Measurements from ENCODE around the gene STAG1. TPM values are rescaled to one million over a fixed set of nuclear protein-coding genes. Genes with fewer than 3 reads are reported as not detected.

The STAG1 gene
- polyA plus RNA-seq, 1 of the 3 experiments (the other 2 are of a cell fraction): 5.5 TPM

DNA sequence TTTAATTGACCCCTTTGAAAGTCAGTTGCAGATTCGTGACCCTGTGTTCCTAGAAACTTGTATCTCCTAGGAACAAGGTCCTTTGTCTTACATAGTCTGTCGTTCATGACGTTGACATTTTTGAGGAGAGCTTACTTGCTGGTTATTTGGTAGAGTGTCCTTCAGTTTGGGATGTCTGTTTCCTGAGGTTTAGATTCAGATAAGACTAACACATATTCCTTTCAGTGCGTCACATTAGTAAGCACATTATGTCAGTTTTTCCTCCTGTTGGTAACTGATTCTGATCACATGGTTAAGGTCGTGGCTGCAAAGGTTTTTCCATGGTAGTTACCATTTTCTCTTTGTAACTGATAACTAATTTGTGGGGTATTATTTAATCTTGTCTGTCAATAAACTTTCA lies 421.3 kb downstream of the STAG1 start:
- Histone ChIP-seq H3K79me2 (ENCODE audit: insufficient read depth) (no peaks in the 10 kb centered on the region), H3K9ac (no peak overlapping the region), H3K4me3 (ENCODE audit: low read depth in 2 of 2, low read length in 1 of 2) (no peak overlapping the region), H3K4me2 (no peak overlapping the region), H3K9me3 (no peaks in the 10 kb centered on the region), H4K20me1 (ENCODE audit: insufficient read depth) (no peaks in the 10 kb centered on the region), H3K27ac (ENCODE audit: low read depth in 2 of 2, low read length in 1 of 2) (no peak overlapping the region), H2AFZ (ENCODE audit: low read depth) (no peak overlapping the region), H3K27me3 (ENCODE audit: insufficient read depth) (no peaks in the 10 kb centered on the region), H3F3A (replicated peaks; ENCODE audit: insufficient read depth) (peaks cover 12% of the 10 kb centered on the region), H3K4me1 (ENCODE audit: control insufficient read depth in 1 of 2, insufficient read depth in 2 of 2, low read depth in 1 of 2, low read length in 1 of 2) (peaks cover 0 to 6% of the 10 kb centered on the region in 2 experiments; a peak in 2 of 4 replicates), H3K36me3 (replicated peaks in 1 of 2; ENCODE audit: control insufficient read depth in 1 of 2, insufficient read depth in 2 of 2, low read length in 1 of 2) (peaks cover 29 to 50% of the 10 kb centered on the region in 2 experiments), H3K9me2 (no peaks in the 10 kb centered on the region)
- TF ChIP-seq REST (IDR thresholded peaks at IDR 0.05; ENCODE audit: low read depth, low read length) (no peak), RFX5 (IDR thresholded peaks at IDR 0.05; ENCODE audit: low read length) (no peak), POLR2AphosphoS5 (IDR thresholded peaks at IDR 0.05; ENCODE audit: low read depth, low read length) (no peak), USF1 (IDR thresholded peaks at IDR 0.05; ENCODE audit: borderline replicate concordance, low read depth) (no peak), RXRA (IDR thresholded peaks at IDR 0.05; ENCODE audit: borderline replicate concordance, low read depth) (no peak), ELF1 (IDR thresholded peaks at IDR 0.05) (no peak), CHD2 (IDR thresholded peaks at IDR 0.05; ENCODE audit: low read length, partially characterized antibody) (no peak), GATA2 (CRISPR knock-in tag; IDR thresholded peaks at IDR 0.05) (no peak), SIN3A (IDR thresholded peaks at IDR 0.05; ENCODE audit: borderline replicate concordance, low read depth, low read length) (no peak), FOSL2 (IDR thresholded peaks at IDR 0.05; ENCODE audit: borderline replicate concordance, low read depth) (no peak)
- TF ChIP-seq, protein P1, sequence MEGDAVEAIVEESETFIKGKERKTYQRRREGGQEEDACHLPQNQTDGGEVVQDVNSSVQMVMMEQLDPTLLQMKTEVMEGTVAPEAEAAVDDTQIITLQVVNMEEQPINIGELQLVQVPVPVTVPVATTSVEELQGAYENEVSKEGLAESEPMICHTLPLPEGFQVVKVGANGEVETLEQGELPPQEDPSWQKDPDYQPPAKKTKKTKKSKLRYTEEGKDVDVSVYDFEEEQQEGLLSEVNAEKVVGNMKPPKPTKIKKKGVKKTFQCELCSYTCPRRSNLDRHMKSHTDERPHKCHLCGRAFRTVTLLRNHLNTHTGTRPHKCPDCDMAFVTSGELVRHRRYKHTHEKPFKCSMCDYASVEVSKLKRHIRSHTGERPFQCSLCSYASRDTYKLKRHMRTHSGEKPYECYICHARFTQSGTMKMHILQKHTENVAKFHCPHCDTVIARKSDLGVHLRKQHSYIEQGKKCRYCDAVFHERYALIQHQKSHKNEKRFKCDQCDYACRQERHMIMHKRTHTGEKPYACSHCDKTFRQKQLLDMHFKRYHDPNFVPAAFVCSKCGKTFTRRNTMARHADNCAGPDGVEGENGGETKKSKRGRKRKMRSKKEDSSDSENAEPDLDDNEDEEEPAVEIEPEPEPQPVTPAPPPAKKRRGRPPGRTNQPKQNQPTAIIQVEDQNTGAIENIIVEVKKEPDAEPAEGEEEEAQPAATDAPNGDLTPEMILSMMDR (IDR thresholded peaks at IDR 0.05): no peak
- WGBS (ENCODE audit: low lambda C conversion rate): 98% methylated on average over 5 of the region's 5 CpGs
- DNase-seq: no peak
- POLR2A ChIA-PET: interaction anchor here (0.7 kb wide), 1 partner anchor 53 kb away, joined by 3 read pairs; no protein-coding TSS in a partner anchor
- CTCF ChIA-PET: interaction anchor here (2.0 kb wide), 1 partner anchor 683 kb away, joined by 5 read pairs; no protein-coding TSS in a partner anchor
